ENCODE results near the gene EXOG.

The EXOG gene

DNA sequence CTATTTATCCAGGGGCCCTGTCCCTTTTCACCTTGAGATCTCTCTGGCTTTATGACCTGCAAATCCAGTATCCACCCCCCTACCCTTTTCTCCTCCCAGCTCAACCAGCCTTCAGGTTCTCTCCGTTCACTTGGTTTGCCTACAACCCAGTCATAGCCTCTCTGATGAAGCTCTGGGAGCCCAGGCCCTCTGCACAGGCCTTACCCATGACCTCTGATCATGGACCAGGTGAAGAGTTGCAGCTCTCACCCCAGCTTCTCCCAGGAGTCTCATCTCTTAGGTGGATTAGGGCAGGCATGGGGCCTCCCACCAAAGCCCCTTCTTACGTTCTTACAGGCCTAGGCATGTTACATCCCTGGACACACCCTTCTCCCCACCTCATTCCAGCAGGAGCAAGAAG lies 59.8 kb downstream of the EXOG start:
- no peaks in the 10 kb centered on the region for H3K4me1 ChIP-seq (ENCODE audit: insufficient read depth, low read length, severe bottlenecking)
- no peaks in the 10 kb centered on the region; the same call in 1 of the 2 replicates for H3K27me3 ChIP-seq (ENCODE audit: insufficient read depth, low read length)
- H3K9ac ChIP-seq (ENCODE audit: low read length): no peak overlapping the region
- no peaks in the 10 kb centered on the region for H3F3A ChIP-seq (ENCODE audit: insufficient read depth, low read length)
- H3K27ac ChIP-seq (ENCODE audit: low read depth, low read length, poor library complexity, severe bottlenecking): no peak overlapping the region
- no peak overlapping the region for H3K4me2 ChIP-seq (ENCODE audit: low read length)
- H3K4me3 ChIP-seq (ENCODE audit: low read depth, low read length, poor library complexity, severe bottlenecking): no peak overlapping the region
- no peaks in the 10 kb centered on the region for H3K9me2 ChIP-seq (ENCODE audit: low read depth, low read length)
- no peaks in the 10 kb centered on the region for H4K20me1 ChIP-seq (ENCODE audit: insufficient read depth, low read length)
- no peaks in the 10 kb centered on the region for H3K79me2 ChIP-seq (ENCODE audit: insufficient read depth, low read length)
- TF ChIP-seq CTCF (IDR thresholded peaks at IDR 0.05; ENCODE audit: low read length): no peak
- TF ChIP-seq EZH2 (IDR thresholded peaks at IDR 0.05; ENCODE audit: borderline replicate concordance, low read length): no peak
- H3K9me3 ChIP-seq (ENCODE audit: low read length): no peaks in the 10 kb centered on the region
- H3K36me3 ChIP-seq (ENCODE audit: insufficient read depth, low read length): no peaks in the 10 kb centered on the region
- no peak overlapping the region for H2AFZ ChIP-seq (ENCODE audit: low read length)

DNA sequence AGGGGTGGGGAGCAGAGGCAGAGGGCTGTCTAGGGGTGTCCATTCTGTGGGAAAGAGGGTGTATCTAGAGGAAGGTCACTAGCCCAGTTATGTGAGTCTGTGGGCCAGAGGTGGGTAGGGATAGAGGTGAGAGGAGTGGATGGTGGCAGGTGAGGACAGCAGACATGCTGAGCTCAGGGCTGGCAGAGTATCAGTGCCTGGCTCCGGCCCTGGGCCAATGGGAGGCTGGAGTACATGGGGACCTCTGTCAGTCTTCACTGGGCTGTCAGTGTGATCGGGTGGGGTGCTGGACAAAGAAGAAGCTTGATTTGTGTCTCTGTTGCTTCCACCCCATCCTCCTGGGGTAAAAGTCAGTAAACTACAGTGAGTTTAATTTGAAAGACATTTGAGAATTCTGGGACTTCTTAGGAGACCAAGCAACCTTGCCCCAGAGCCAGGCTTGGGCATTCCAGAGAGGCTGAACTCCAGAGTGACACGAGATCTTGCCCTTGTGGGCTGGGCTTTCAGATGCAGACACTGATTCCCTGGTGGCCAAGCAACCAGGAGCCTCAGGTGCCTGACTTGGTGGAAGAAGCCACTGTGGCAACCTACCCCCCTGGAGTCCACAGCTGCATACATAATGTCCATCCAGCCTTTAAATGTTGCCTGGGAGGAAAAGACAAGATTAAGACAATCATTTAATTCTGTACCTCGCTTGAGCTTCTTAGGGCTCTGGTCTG lies 60.7 kb downstream of the EXOG start:
- Histone ChIP-seq H3K4me3 (ENCODE audit: low read depth, low read length, poor library complexity, severe bottlenecking) (no peak overlapping the region), H3K4me2 (ENCODE audit: low read length) (no peak overlapping the region), H3K27me3 (ENCODE audit: insufficient read depth, low read length) (no peaks in the 10 kb centered on the region; the same call in 1 of the 2 replicates), H4K20me1 (ENCODE audit: insufficient read depth, low read length) (no peaks in the 10 kb centered on the region), H3K9me2 (ENCODE audit: low read depth, low read length) (no peaks in the 10 kb centered on the region), H3K27ac (ENCODE audit: low read depth, low read length, poor library complexity, severe bottlenecking) (no peak overlapping the region), H3K9me3 (ENCODE audit: low read length) (no peaks in the 10 kb centered on the region), H3K79me2 (ENCODE audit: insufficient read depth, low read length) (no peaks in the 10 kb centered on the region), H3K36me3 (ENCODE audit: insufficient read depth, low read length) (no peaks in the 10 kb centered on the region), H2AFZ (ENCODE audit: low read length) (no peak overlapping the region), H3K9ac (ENCODE audit: low read length) (no peak overlapping the region), H3F3A (ENCODE audit: insufficient read depth, low read length) (no peaks in the 10 kb centered on the region), H3K4me1 (ENCODE audit: insufficient read depth, low read length, severe bottlenecking) (no peaks in the 10 kb centered on the region)
- TF ChIP-seq CTCF (IDR thresholded peaks at IDR 0.05; ENCODE audit: low read length) (no peak), EZH2 (IDR thresholded peaks at IDR 0.05; ENCODE audit: borderline replicate concordance, low read length) (no peak)

DNA sequence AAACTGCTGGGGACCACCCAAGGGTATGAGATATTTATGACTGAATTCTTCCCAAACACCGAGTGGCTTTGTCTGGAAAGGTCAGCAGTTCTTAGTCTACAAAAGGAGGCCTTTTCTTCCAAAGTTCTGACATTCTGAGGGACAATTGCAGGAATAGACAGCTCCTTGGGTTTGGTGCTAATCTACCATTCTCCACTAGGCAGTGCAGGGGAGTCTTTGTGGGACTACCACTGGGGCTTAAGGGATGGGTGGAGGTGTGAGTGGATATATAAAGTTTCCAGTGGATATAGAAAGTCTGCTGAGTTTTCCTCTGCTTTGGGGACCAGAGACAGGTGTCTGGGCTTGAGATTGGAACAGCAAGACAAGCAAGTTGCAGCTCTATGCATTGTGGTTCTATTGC lies 62.7 kb downstream of the EXOG start:
- Histone ChIP-seq H3K79me2 (ENCODE audit: insufficient read depth, low read length) (no peaks in the 10 kb centered on the region), H3K4me3 (ENCODE audit: low read depth, low read length, poor library complexity, severe bottlenecking) (no peak overlapping the region), H3K4me2 (ENCODE audit: low read length) (no peak overlapping the region), H2AFZ (ENCODE audit: low read length) (no peak overlapping the region), H3K9ac (ENCODE audit: low read length) (no peak overlapping the region), H3K27ac (ENCODE audit: low read depth, low read length, poor library complexity, severe bottlenecking) (no peak overlapping the region), H3K27me3 (ENCODE audit: insufficient read depth, low read length) (no peaks in the 10 kb centered on the region; the same call in 1 of the 2 replicates), H3K9me3 (ENCODE audit: low read length) (no peaks in the 10 kb centered on the region), H3K36me3 (ENCODE audit: insufficient read depth, low read length) (no peaks in the 10 kb centered on the region), H3K9me2 (ENCODE audit: low read depth, low read length) (no peaks in the 10 kb centered on the region), H3K4me1 (ENCODE audit: insufficient read depth, low read length, severe bottlenecking) (no peaks in the 10 kb centered on the region), H3F3A (ENCODE audit: insufficient read depth, low read length) (no peaks in the 10 kb centered on the region), H4K20me1 (ENCODE audit: insufficient read depth, low read length) (no peaks in the 10 kb centered on the region)
- no peak for TF ChIP-seq EZH2 (IDR thresholded peaks at IDR 0.05; ENCODE audit: borderline replicate concordance, low read length)
- no peak for TF ChIP-seq CTCF (IDR thresholded peaks at IDR 0.05; ENCODE audit: low read length)

All from OCI-LY1 (cell line).